ENCODE data around the gene ZNF19.

ZNF19 gene

DNA sequence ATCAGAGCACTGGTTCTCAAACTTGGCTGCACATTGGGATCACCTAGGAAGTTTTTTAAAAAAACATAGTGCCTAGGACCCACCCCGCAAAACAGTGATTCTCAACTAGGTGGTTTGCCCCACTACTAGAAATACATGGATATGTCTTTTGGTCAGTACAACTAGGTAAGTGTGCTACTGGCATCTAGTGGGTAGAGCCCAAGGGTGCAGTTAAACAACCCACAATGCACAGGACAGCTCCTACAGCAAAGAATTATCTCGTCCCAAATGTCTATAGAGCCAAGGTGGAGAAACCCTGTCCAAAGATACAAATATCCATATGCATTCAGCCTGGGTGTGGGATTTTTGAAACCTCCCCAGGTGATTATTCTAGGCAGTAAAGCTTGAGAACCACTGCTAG is 11.8 kb upstream of the ZNF19 start:
- no peak overlapping the region for H3K4me3 Mint-ChIP-seq
- H3K9me3 Mint-ChIP-seq: no peaks in the 10 kb centered on the region
- H3K27me3 Mint-ChIP-seq: no peaks in the 10 kb centered on the region
- H3K4me1 Mint-ChIP-seq: no peaks in the 10 kb centered on the region
- no peak for ATAC-seq
- DNase-seq: no peak
- H3K27ac Mint-ChIP-seq: no peak overlapping the region

DNA sequence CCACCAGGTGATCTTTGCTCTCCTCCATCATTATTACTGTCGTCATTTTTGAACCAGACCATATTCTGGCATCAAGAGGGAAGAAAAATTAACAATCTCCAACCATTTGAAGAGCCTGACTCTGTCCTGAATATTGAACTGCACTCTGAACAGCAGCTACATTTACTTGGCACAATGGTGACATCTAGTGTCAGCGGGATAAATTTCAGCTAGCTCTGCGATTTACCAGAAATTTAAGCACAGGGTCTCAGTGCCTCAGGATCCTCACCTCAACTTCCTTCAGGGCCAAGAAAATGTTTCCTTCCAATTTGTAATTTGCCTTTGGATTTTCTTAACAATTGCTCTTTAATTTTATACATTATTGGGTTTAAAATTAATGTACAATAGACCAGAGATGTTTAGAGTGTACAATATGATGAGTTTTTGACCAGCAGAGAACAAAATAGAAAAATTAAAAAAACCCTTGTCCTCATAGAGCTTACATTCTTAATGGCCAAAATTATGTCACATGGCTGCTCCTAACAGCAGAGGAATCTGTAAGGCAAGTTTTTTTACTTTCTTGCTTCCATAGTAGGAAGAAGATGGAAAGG is 10.7 kb upstream of the ZNF19 start:
- Mint-ChIP-seq H3K27ac (no peak overlapping the region), H3K4me3 (no peak overlapping the region), H3K27me3 (no peaks in the 10 kb centered on the region), H3K4me1 (no peaks in the 10 kb centered on the region), H3K9me3 (no peaks in the 10 kb centered on the region)
- ATAC-seq (peak; percentile 80), DNase-seq (peak; percentile 30 to 41)

DNA sequence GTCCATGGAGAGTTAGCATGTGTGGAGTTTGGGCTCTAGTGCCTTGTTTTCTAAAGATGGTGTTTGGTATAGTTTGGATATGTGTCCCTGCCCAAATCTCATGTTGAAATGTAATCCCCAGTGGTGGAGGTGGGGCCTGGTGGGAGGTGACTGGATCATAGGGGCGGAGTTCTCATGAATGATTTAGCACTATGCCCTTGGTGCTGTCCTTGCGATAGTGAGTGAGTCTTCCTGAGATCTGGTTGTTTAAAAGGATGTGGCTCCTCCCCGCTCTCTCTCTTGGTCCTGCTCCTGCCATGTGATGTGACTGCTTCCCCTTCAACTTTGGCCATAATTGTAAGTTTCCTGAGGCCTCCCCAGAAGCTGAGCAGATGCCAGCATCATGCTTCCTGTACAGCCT is 8.9 kb upstream of the ZNF19 start:
- H3K4me1 Mint-ChIP-seq: no peaks in the 10 kb centered on the region
- H3K9me3 Mint-ChIP-seq: no peaks in the 10 kb centered on the region
- ATAC-seq (no peak), DNase-seq (no peak)
- no peak overlapping the region for H3K27ac Mint-ChIP-seq
- H3K4me3 Mint-ChIP-seq: no peak overlapping the region
- no peaks in the 10 kb centered on the region for H3K27me3 Mint-ChIP-seq

DNA sequence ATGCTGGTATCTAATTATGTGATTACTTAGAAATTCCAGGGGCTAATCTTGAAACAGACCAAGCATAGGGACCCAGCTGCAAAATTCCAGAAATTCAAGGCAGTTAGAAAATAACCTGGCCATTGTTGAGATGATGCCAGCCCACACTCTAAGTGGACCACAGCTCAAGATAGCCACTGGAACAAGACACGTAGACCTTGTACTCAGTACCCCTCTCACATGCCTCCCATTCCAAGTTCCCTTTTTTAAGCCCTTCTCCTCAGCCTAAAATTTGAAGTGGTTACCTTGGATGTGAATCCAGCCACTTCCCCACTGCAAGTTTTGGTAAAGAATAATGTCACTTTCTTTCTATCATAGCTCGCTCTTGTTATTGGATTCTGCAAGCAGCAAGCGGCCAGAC is 4.1 kb upstream of the ZNF19 start:
- Mint-ChIP-seq H3K4me3 (no peak overlapping the region), H3K27ac (no peak overlapping the region), H3K4me1 (no peaks in the 10 kb centered on the region), H3K9me3 (no peaks in the 10 kb centered on the region), H3K27me3 (no peaks in the 10 kb centered on the region)
- ATAC-seq: no peak
- no peak for DNase-seq

DNA sequence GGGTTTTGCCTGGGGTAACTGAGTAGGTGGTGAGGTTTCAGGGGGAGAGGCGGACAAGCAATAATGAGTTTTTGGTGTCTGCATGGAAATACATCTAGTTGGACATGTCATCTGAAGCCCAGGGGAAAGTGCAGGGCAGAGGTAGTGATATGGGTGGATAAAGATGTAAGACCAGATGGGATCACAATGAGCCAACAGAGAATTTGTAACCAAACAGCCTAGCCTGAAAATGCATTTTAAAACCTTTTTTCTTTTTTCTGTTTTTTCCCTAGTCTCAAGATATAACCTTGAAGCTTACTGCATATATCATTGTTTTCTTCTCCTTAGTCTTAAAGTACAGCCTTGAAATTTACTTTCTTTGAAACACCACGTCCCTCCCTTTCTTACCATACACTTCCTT is 3.7 kb upstream of the ZNF19 start:
- no peak overlapping the region for H3K4me3 Mint-ChIP-seq
- H3K4me1 Mint-ChIP-seq: no peaks in the 10 kb centered on the region
- no peaks in the 10 kb centered on the region for H3K9me3 Mint-ChIP-seq
- DNase-seq (no peak), ATAC-seq (no peak)
- H3K27ac Mint-ChIP-seq: no peak overlapping the region
- H3K27me3 Mint-ChIP-seq: no peaks in the 10 kb centered on the region

DNA sequence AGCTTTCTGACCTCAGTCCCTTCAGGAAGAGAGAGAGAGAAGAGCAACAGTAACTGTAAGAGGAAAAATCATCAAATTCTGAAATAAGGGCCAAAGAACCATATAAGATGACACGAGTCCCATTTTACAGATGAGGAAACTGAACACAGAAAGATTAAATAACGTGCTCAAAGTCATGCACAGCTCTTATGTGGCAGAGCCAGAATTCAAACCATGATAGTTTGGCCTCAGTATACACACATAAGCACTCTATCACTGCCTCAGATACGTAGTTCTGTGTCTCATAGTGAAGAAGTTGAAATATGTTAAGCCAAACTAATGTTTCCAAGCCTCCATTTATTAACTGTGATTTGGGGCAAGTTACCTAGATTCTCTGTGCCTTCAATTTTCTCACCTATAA is 1.9 kb upstream of the ZNF19 start:
- no peak overlapping the region for H3K4me3 Mint-ChIP-seq
- no peak for DNase-seq
- no peak for ATAC-seq
- H3K27ac Mint-ChIP-seq: no peak overlapping the region
- no peaks in the 10 kb centered on the region for H3K27me3 Mint-ChIP-seq
- H3K4me1 Mint-ChIP-seq: no peaks in the 10 kb centered on the region
- H3K9me3 Mint-ChIP-seq: no peaks in the 10 kb centered on the region

DNA sequence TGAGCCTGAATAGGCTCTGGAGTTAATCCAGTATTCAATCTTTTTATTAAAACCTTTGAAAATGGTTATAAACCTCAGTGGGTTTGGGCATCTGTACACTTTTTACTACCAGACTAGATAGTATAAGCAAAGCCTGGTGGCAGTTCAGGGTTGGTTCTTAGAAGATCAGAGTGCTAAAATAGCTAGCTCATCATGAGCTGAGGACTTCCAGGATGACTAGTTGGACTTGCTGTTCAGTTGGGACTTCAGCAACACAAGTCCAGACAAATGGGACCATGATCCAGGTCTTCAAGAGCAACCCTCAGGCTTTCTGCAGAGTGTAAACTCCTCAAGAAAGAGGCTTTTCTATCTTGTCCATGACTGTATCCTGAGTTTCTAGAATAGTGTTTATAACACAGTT is 1.2 kb upstream of the ZNF19 start:
- H3K4me3 Mint-ChIP-seq: no peak overlapping the region
- no peak for DNase-seq
- no peak for ATAC-seq
- H3K9me3 Mint-ChIP-seq: no peaks in the 10 kb centered on the region
- no peaks in the 10 kb centered on the region for H3K4me1 Mint-ChIP-seq
- no peaks in the 10 kb centered on the region for H3K27me3 Mint-ChIP-seq
- no peak overlapping the region for H3K27ac Mint-ChIP-seq

DNA sequence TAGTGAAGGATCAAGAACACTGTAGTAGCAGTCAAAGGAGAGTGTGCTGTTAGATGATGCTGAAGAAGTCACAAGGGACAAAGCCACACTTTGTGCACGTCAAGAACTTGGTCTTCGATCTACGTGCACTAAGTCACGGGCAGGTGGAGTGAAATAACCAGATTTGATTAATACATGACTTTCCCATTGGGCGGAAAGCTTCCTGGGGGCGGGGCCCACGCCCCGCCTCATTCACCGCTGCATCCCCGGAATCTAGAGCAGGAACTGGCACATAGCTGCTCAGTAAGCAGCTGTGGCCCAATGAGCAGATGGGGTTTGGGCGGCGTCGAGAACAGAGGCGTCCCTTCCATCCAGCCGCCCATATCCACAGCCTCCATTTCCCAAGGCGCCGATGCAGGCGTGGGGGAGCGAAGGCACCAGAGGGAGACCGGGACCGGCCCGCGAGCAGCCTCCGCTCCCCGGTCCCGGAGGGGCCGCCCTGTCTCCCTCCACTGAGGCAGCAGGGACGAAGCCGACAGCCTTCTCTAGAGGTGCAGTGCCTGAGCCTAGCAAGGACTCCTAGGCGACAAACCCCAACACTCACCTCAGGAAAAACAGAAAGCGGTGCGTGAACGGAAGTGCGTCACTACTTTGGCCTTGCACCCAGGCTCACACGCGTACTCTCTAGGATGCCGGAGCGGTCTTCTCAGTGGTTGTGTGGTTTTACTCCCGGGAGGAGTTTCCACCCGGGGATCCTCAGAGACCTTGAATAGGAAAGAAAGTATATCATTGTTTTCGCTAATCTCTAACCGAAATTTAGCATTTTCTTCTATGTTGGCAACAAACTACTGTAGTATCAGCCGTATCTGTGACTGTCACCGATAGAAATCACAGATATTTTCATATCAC is 4.9 kb downstream of the ZNF19 start:
- DNase-seq: peak; percentile 70 to 82

DNA sequence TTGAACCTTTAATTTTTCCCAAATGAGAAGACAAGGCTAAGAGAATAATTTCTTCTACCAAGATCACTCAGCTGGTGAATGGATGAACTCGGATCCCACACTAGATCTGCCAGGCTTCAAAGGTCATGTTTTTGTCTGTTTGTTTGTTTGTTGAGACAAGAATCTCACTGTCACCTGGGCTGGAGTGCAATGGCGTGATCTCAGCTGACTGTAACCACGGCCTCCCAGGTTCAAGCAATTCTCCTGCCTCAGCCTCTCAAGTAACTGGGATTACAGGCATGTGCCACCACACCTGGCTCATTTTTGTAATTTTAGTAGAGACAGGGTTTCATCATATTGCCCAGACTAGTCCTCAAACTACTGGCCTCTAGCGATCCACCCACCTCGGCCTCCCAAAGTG is 6.6 kb downstream of the ZNF19 start:
- peak overlapping the region in 1 of 2 donors; percentile 6 for H3K27ac Mint-ChIP-seq
- DNase-seq: no peak
- H3K4me3 Mint-ChIP-seq: no peak overlapping the region
- H3K4me1 Mint-ChIP-seq: peaks cover 16% of the 10 kb centered on the region
- ATAC-seq: no peak
- no peaks in the 10 kb centered on the region for H3K9me3 Mint-ChIP-seq
- no peaks in the 10 kb centered on the region for H3K27me3 Mint-ChIP-seq

More for the DNA sequence above, 4.9 kb downstream of the ZNF19 start:
- ATAC-seq: peak; percentile 98
- Mint-ChIP-seq H3K27ac (peak overlapping the region; percentile 84 to 85), H3K27me3 (no peaks in the 10 kb centered on the region), H3K4me3 (peak overlapping the region; percentile 84 to 87), H3K9me3 (no peaks in the 10 kb centered on the region), H3K4me1 (peaks cover 16% of the 10 kb centered on the region)

DNA sequence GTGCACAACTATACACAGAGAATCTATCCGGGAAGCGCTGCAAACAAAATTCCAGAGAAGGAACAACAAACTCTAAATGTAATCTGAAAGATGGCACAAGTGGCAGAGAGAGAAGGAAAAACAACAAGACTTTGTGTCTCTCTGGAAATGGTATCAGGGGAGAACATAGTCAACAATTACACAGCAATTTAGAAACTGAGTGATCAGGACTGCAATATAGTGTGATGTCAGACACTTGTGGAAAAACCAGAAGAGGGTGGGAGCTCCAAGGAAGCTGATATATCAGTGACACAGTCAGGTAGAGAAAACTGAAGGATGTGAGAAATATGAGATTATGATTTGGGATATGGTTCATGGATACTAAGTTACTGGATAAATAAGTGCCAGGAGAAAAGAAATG is 8.2 kb downstream of the ZNF19 start:
- no peak overlapping the region for H3K4me3 Mint-ChIP-seq
- H3K27ac Mint-ChIP-seq: no peak overlapping the region
- H3K27me3 Mint-ChIP-seq: no peaks in the 10 kb centered on the region
- H3K9me3 Mint-ChIP-seq: no peaks in the 10 kb centered on the region
- H3K4me1 Mint-ChIP-seq: peaks cover 16% of the 10 kb centered on the region
- DNase-seq (no peak), ATAC-seq (no peak)

DNA sequence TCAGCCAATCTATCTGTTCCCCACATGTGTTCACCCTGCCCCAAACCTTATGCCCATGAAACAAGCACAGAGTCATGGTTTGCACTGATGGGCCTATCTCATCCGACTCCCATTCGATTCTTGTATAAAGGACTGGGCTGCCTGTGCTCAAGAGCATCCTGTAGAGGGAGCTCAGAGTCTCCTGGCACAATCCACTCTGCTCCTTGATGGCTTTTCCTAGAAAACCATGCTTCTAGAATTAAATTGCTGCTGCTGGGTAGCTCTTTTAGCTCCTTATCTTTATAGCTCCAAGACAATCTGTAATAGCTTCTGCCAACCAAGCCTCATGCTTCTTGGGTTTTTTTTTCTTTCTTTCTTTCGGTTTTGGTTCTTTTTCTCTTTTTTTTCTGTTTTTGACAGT is 9.7 kb downstream of the ZNF19 start:
- Mint-ChIP-seq H3K4me1 (peaks cover 16% of the 10 kb centered on the region), H3K4me3 (no peak overlapping the region), H3K9me3 (no peaks in the 10 kb centered on the region), H3K27me3 (no peaks in the 10 kb centered on the region), H3K27ac (peak overlapping the region in 1 of 2 donors; percentile 60)
- no peak for ATAC-seq
- DNase-seq: no peak

DNA sequence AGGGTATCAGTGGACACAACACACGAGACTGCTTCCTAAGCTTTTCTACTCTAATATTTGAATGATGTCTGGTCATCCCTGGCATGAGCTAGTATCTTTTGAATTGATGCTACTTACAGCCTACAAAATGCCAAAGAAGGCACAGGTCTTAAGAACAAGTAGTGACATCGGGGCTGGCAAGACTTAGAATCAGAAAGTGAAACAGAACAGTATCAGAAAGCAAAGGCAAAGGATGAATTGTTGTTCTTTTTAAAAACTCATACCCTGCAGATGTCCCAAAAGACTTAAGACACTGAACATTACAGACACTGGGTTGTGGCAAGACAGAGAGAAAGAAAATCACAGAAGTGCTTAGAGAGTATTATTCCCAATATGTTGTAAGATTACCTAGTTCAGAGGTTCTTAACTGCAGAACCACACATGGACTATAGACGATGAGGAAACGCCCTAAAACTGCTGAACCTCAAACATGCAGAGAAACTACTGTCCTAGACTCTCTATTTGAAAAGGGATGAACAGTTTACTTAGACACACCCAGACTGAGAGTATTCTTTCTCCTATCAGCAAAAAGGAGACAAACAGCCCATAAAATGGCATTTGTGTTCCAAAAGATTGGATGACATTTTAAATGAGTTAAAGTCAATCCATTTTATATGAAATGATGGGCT is 12.5 kb downstream of the ZNF19 start:
- H3K27me3 Mint-ChIP-seq: no peaks in the 10 kb centered on the region
- peaks cover under 1% of the 10 kb centered on the region for H3K4me1 Mint-ChIP-seq
- DNase-seq: no peak
- ATAC-seq: no peak
- H3K9me3 Mint-ChIP-seq: no peaks in the 10 kb centered on the region
- no peak overlapping the region for H3K4me3 Mint-ChIP-seq
- no peak overlapping the region for H3K27ac Mint-ChIP-seq

DNA sequence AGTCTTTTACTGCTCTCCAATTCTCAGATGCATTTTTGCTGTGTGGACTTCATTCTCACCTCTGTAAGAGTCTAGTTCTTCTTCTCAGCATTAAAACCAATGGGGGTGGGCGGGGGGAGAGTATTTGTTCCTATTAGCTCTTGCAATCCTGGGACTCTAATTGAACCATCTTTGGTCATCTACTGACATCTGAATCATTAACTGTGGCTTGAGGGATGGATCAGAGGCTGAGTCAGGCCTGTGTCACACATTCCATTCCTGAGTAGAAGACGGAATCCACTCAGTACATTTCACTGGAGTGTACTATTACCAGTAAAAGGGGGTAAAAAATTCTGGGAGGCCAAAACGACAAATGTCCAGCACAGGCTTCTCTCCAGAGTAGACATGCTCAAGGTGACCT is 14.3 kb downstream of the ZNF19 start:
- no peak for ATAC-seq
- Mint-ChIP-seq H3K27ac (no peak overlapping the region), H3K4me3 (no peak overlapping the region), H3K9me3 (no peaks in the 10 kb centered on the region), H3K4me1 (no peaks in the 10 kb centered on the region), H3K27me3 (no peaks in the 10 kb centered on the region)
- DNase-seq: no peak

DNA sequence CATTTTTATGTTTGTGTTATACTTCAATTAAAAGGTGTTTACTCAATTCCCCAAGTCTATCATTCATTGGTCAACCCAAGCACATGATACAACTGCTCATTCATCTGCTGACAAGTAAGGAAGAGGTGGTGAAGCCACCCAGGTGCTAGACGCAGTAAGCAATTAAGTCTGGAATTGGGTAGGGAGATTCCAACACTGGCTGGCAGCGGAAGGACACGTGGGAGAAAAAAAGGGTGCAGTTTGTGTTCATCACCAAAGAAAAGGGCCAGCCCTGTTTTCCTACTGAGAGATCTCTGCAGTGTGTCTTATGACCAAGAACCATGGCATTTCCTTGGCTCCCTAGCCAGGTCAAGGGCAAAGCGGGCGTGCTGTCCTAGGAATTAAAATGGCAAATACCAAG is 15.2 kb downstream of the ZNF19 start:
- ATAC-seq: no peak
- Mint-ChIP-seq H3K9me3 (no peaks in the 10 kb centered on the region), H3K4me1 (no peaks in the 10 kb centered on the region), H3K4me3 (no peak overlapping the region), H3K27me3 (no peaks in the 10 kb centered on the region), H3K27ac (peak overlapping the region in 1 of 2 donors; percentile 13)
- no peak for DNase-seq

DNA sequence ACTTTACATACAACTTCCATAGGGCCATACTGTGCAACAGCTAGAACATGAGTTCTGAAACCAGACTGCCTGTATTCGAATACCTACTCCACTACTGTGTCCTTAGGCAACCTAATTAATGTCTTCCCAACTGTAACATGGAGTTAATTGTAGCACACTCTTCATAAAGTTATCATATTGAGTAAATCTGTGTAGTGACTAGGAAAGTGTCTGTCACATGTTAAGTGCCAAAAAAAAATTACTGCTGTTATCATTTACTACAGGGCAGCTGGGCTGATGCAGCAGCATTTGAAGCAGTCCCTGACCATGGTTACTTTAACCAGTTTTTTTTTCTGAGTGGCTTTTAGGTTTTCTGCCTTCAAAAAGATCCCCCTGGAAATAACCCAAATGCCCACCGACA is 16.2 kb downstream of the ZNF19 start:
- no peaks in the 10 kb centered on the region for H3K9me3 Mint-ChIP-seq
- ATAC-seq (no peak), DNase-seq (no peak)
- H3K27me3 Mint-ChIP-seq: no peaks in the 10 kb centered on the region
- no peaks in the 10 kb centered on the region for H3K4me1 Mint-ChIP-seq
- no peak overlapping the region for H3K4me3 Mint-ChIP-seq
- no peak overlapping the region for H3K27ac Mint-ChIP-seq

DNA sequence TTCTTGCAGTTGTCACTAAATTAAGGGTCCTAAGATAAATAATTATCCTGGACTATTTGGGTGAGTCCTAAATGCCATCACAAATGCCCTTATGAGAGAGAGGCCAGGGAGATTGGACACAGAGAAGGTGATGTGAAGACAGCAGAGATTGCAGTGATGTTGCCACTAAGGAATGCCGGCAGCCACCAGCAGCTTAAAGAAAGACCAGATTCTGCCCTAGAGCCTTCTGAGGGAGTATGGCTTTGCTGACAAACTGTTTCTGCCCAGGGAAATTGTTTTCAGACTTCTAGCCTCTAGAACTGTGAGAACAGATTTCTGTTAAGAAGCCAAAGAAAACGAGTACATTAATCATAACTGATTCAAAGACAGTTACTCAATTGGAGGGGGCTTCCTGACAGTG is 17.1 kb downstream of the ZNF19 start:
- DNase-seq: no peak
- H3K9me3 Mint-ChIP-seq: no peaks in the 10 kb centered on the region
- no peak overlapping the region for H3K27ac Mint-ChIP-seq
- no peaks in the 10 kb centered on the region for H3K4me1 Mint-ChIP-seq
- no peak overlapping the region for H3K4me3 Mint-ChIP-seq
- H3K27me3 Mint-ChIP-seq: no peaks in the 10 kb centered on the region
- ATAC-seq: no peak
